Liver (tissue), 9 donors: Measurements from ENCODE around the gene ZNF524. TPM values are rescaled to one million over a fixed set of nuclear protein-coding genes. Genes with fewer than 3 reads are reported as not detected.

Source experiments
- DNase-seq: peaks from one replicate; pipeline ENCODE4 v3.0.0-alpha.2; 2017; ENCODE audit warnings: low spot score
- H3K27ac ChIP-seq, 2 donors: one replicate each; pipeline ENCODE4 v1.7.0; 2013; ENCODE audit warnings: inconsistent platforms in 2 of 2, low read length in 2 of 2, control low read depth in 1 of 2, low read depth in 1 of 2, mild to moderate bottlenecking in 1 of 2
- H3K27me3 ChIP-seq, 4 donors: one replicate each; pipeline versions ENCODE4 v1.6.1 to v1.7.0; 2013; ENCODE audit warnings: low read length in 3 of 4, inconsistent platforms in 1 of 4, mild to moderate bottlenecking in 1 of 4, moderate library complexity in 1 of 4; ENCODE audit not compliant: control insufficient read depth in 4 of 4, insufficient read depth in 4 of 4
- H3K36me3 ChIP-seq, 4 donors: one replicate each; pipeline versions ENCODE4 v1.6.1 to v1.7.0; 2013; ENCODE audit warnings: low read length in 3 of 4, mild to moderate bottlenecking in 3 of 4, low read depth in 1 of 4, moderate library complexity in 1 of 4; ENCODE audit not compliant: control insufficient read depth in 4 of 4, insufficient read depth in 3 of 4
- H3K4me1 ChIP-seq, 4 donors: one replicate each; pipeline versions ENCODE4 v1.6.1 to v1.7.0; 2013; ENCODE audit warnings: low read length in 3 of 4, mild to moderate bottlenecking in 3 of 4, moderate library complexity in 1 of 4; ENCODE audit not compliant: control insufficient read depth in 4 of 4, insufficient read depth in 4 of 4
- H3K4me3 ChIP-seq, 3 donors: one replicate each; pipeline versions ENCODE4 v1.6.1 to v1.7.0; 2013; ENCODE audit warnings: low read length in 3 of 3, control low read depth in 1 of 3, low read depth in 1 of 3, mild to moderate bottlenecking in 1 of 3
- H3K9ac ChIP-seq, 2 donors: one replicate each; pipeline ENCODE4 v1.7.0; 2013; ENCODE audit warnings: low read length in 2 of 2, mild to moderate bottlenecking in 2 of 2, moderate library complexity in 2 of 2, control low read depth in 1 of 2, low read depth in 1 of 2
- H3K9me3 ChIP-seq, 4 donors: one replicate each; pipeline versions ENCODE4 v1.6.1 to v1.7.0; 2013; ENCODE audit warnings: low read length in 3 of 4; ENCODE audit not compliant: control insufficient read depth in 4 of 4
- ATF3 ChIP-seq: IDR thresholded peaks from 2 replicates; pipeline ENCODE4 v1.6.1; 2016; ENCODE audit warnings: antibody characterized with exemption
- CTCF ChIP-seq: fragments of 150-350 bp; IDR thresholded peaks from 2 replicates; pipeline ENCODE4 v1.5.1; 2017; ENCODE audit warnings: improper control_type of control experiment, low read depth, low read length; ENCODE audit not compliant: missing input control
- EGR1 ChIP-seq, 2 donors: IDR thresholded peaks; 2 replicates each; pipeline ENCODE4 v1.6.1; 2016 to 2018; ENCODE audit warnings: antibody characterized with exemption in 2 of 2, low read depth in 2 of 2
- FOXA1 ChIP-seq: IDR thresholded peaks from 2 replicates; pipeline ENCODE4 v1.6.1; 2016; ENCODE audit warnings: antibody characterized with exemption
- FOXA2 ChIP-seq: IDR thresholded peaks from 2 replicates; pipeline ENCODE4 v1.6.1; 2016; ENCODE audit warnings: antibody characterized with exemption
- GABPA ChIP-seq, 2 donors: IDR thresholded peaks in 1 of 2; conservative IDR thresholded peaks in 1 of 2; 2 replicates each; pipeline ENCODE4 v1.6.1; 2016; ENCODE audit warnings: antibody characterized with exemption in 2 of 2, mild to moderate bottlenecking in 1 of 2, moderate library complexity in 1 of 2
- HNF4A ChIP-seq, 2 donors: conservative IDR thresholded peaks; 2 replicates each; pipeline ENCODE4 v1.6.1; 2016; ENCODE audit warnings: antibody characterized with exemption in 2 of 2, mild to moderate bottlenecking in 2 of 2
- HNF4G ChIP-seq: IDR thresholded peaks from 2 replicates; pipeline ENCODE4 v1.6.1; 2016; ENCODE audit warnings: antibody characterized with exemption
- NR2F2 ChIP-seq: IDR thresholded peaks from 2 replicates; pipeline ENCODE4 v1.6.1; 2016; ENCODE audit warnings: antibody characterized with exemption
- RAD21 ChIP-seq, 2 donors: IDR thresholded peaks; 2 replicates each; pipeline ENCODE4 v1.6.1; 2016; ENCODE audit warnings: antibody characterized with exemption in 2 of 2, mild to moderate bottlenecking in 2 of 2
- REST ChIP-seq: IDR thresholded peaks from 2 replicates; pipeline ENCODE4 v1.6.1; 2016; ENCODE audit warnings: antibody characterized with exemption, mild to moderate bottlenecking
- RXRA ChIP-seq, 2 donors: IDR thresholded peaks; 2 replicates each; pipeline ENCODE4 v1.6.1; 2017 to 2018; ENCODE audit warnings: antibody characterized with exemption in 2 of 2, mild to moderate bottlenecking in 1 of 2
- SP1 ChIP-seq: IDR thresholded peaks from 2 replicates; pipeline ENCODE4 v1.6.1; 2018; ENCODE audit warnings: antibody characterized with exemption, mild to moderate bottlenecking
- TAF1 ChIP-seq: conservative IDR thresholded peaks from 2 replicates; pipeline ENCODE4 v1.6.1; 2016; ENCODE audit warnings: antibody characterized with exemption, mild to moderate bottlenecking
- YY1 ChIP-seq: IDR thresholded peaks from 2 replicates; pipeline ENCODE4 v1.6.1; 2016; ENCODE audit warnings: antibody characterized with exemption, mild to moderate bottlenecking
- ZBTB33 ChIP-seq: IDR thresholded peaks from 2 replicates; pipeline ENCODE4 v1.6.1; 2016; ENCODE audit warnings: antibody characterized with exemption
- WGBS: extraction: QIAGEN DNeasy Blood & Tissue Kit; methylation state at CpG from one replicate; pipeline ENCODE4 v1.1.7; 2013; 5-methylcytosine and 5-hydroxymethylcytosine counted together
- polyA plus RNA-seq, 2 donors: library from polyadenylated mRNA; stranded (reverse) in 1 of 2; unstranded in 1 of 2; fragments of 200-250 nt in 1 of 2; fragments of >200 nt in 1 of 2; fragmentation: Nextera tagmentation in 1 of 2; extraction: Ambion mirVana in 1 of 2; gene quantifications; one replicate each; pipeline versions ENCODE4 v1.2.1 to v1.2.3, GENCODE V29; 2013 to 2015
- total RNA-seq, 2 donors: library from RNA; depleted of rRNA; stranded (reverse); fragments of >200 nt; gene quantifications; one replicate each; pipeline ENCODE4 v1.2.3, GENCODE V29; 2014
- donor health status: healthy.
- donor health status: healthy.
- donor health status: healthy.
- donor health status: healthy.
- donor health status: healthy.

Gene ZNF524
- total and polyA plus RNA-seq, 4 donors, result 6.7 to 12.3 (median 10.2) TPM

- Histone ChIP-seq H3K4me1 (peaks cover 0 to 24% (median 20%) of the 10 kb centered on the region in 4 donors), H3K9ac (peak within 1 kb of the TSS; percentile 77 to 78), H3K27me3 (no peaks in the 10 kb centered on the region), H3K36me3 (peaks cover 0 to 8% (median 2%) of the 10 kb centered on the region in 4 donors), H3K4me3 (peak within 1 kb of the TSS; percentile 76 to 91 (median 91)), H3K9me3 (no peaks in the 10 kb centered on the region), H3K27ac (peak within 1 kb of the TSS; percentile 92)
- DNase-seq, result peak; percentile 62
- TF ChIP-seq RAD21 (IDR thresholded peaks at IDR 0.05), result peak; percentile 83 to 86
- peak in 1 of 2 donors; percentile 45 for TF ChIP-seq GABPA (IDR thresholded peaks at IDR 0.05 in 1 of 2, conservative IDR thresholded peaks at IDR 0.05 in 1 of 2)
- peak; percentile 60 for TF ChIP-seq CTCF
- TF ChIP-seq RXRA (IDR thresholded peaks at IDR 0.05), result no peak
- no peak for TF ChIP-seq EGR1 (IDR thresholded peaks at IDR 0.05; ENCODE audit: low read depth in 2 of 2)
- TF ChIP-seq ATF3, result no peak
- peak; percentile 18 for TF ChIP-seq SP1
- under 1% methylated on average over 44 of the region's 44 CpGs for WGBS
Observed at GRCh38 chr19:55605637-55606470, 5.8 kb downstream of the ZNF524 start, which contains the start of gene ZNF865. Gene ZNF865 (plus strand): TSS chr19:55605647. CDS start chr19:55613619, 7,972 bp downstream.

- TF ChIP-seq YY1 (no peak), NR2F2 (no peak), FOXA1 (no peak), SP1 (no peak), HNF4A (conservative IDR thresholded peaks at IDR 0.05) (no peak), FOXA2 (no peak), HNF4G (no peak), EGR1 (IDR thresholded peaks at IDR 0.05; ENCODE audit: low read depth in 2 of 2) (no peak)
- H3K27ac ChIP-seq, result peak overlapping the region; percentile 92
- H3K9ac ChIP-seq, result no peak overlapping the region
- no peak for DNase-seq
- peak overlapping the region; percentile 76 to 91 (median 91) for H3K4me3 ChIP-seq
- H3K9me3 ChIP-seq, result no peaks in the 10 kb centered on the region
- WGBS, result 25% methylated on average over 12 of the region's 12 CpGs
- H3K27me3 ChIP-seq, result no peaks in the 10 kb centered on the region
- H3K36me3 ChIP-seq, result peaks cover 0 to 8% (median 2%) of the 10 kb centered on the region in 4 donors
- H3K4me1 ChIP-seq, result peaks cover 0 to 18% (median 16%) of the 10 kb centered on the region in 4 donors
Observed at GRCh38 chr19:55606471-55606787, 6.3 kb downstream of the ZNF524 start.

- H3K9ac ChIP-seq, result no peak overlapping the region
- peaks cover 0 to 8% (median 2%) of the 10 kb centered on the region in 4 donors for H3K36me3 ChIP-seq
- no peak overlapping the region for H3K4me3 ChIP-seq
- no peak for DNase-seq
- H3K4me1 ChIP-seq, result peaks cover 0 to 18% (median 15%) of the 10 kb centered on the region in 4 donors
- H3K9me3 ChIP-seq, result no peaks in the 10 kb centered on the region
- H3K27me3 ChIP-seq, result no peaks in the 10 kb centered on the region
- H3K27ac ChIP-seq, result no peak overlapping the region
- 80% methylated on average over 9 of the region's 9 CpGs for WGBS
- TF ChIP-seq REST, result no peak
- no peak for TF ChIP-seq RXRA (IDR thresholded peaks at IDR 0.05)
- TF ChIP-seq GABPA (IDR thresholded peaks at IDR 0.05 in 1 of 2, conservative IDR thresholded peaks at IDR 0.05 in 1 of 2), result no peak
- TF ChIP-seq CTCF, result no peak
- no peak for TF ChIP-seq TAF1
- no peak for TF ChIP-seq RAD21 (IDR thresholded peaks at IDR 0.05)
- no peak for TF ChIP-seq ZBTB33
- no peak for TF ChIP-seq YY1
- no peak for TF ChIP-seq FOXA1
- TF ChIP-seq HNF4G, result no peak
- TF ChIP-seq FOXA2, result no peak
- no peak for TF ChIP-seq EGR1 (IDR thresholded peaks at IDR 0.05; ENCODE audit: low read depth in 2 of 2)
- no peak for TF ChIP-seq SP1
Observed at GRCh38 chr19:55606817-55607216, 6.7 kb downstream of the ZNF524 start.
